HCT116 (cell line): Measurements from ENCODE around the gene STAG3.

ENCODE experiments used
- ELF1 ChIP-seq: IDR thresholded peaks from 2 replicates; pipeline ENCODE4 v1.6.1; 2012; ENCODE audit warnings: low read depth, borderline replicate concordance
- FOSL1 ChIP-seq: IDR thresholded peaks from 2 replicates; pipeline ENCODE4 v1.6.1; 2012; ENCODE audit warnings: low read depth
- POLR2AphosphoS5 ChIP-seq: IDR thresholded peaks from 2 replicates; pipeline ENCODE4 v1.6.1; 2011; ENCODE audit warnings: mild to moderate bottlenecking, low read depth, low read length, moderate library complexity
- SP1 ChIP-seq: IDR thresholded peaks from 2 replicates; pipeline ENCODE4 v1.6.1; 2012; ENCODE audit warnings: low read depth
- YY1 ChIP-seq: IDR thresholded peaks from 2 replicates; pipeline ENCODE4 v1.6.1; 2011; ENCODE audit warnings: low read length, low read depth, moderate library complexity, mild to moderate bottlenecking; ENCODE audit not compliant: insufficient replicate concordance; ENCODE audit errors: extremely low read depth
- ZNF274 ChIP-seq: fragments of 200-500 bp; sonication (Bioruptor generic); IDR thresholded peaks from 2 replicates; pipeline ENCODE4 v1.6.1; 2014; ENCODE audit warnings: mild to moderate bottlenecking, low read depth, low read length, inconsistent platforms
- TF ChIP-seq, protein P1 (sequence below), 3 experiments: fragments of 200-600 bp in 1 of 3; sonication (generic) in 1 of 3; IDR thresholded peaks in 2 of 3; conservative IDR thresholded peaks in 1 of 3; 2 replicates each; pipeline ENCODE4 v1.5.1; 2012 to 2017; ENCODE audit warnings: low read depth in 2 of 3, low read length in 2 of 3, antibody characterized with exemption in 1 of 3, borderline replicate concordance in 1 of 3, control low read depth in 1 of 3, mild to moderate bottlenecking in 1 of 3, mixed read lengths in 1 of 3, mixed run types in 1 of 3, moderate library complexity in 1 of 3; ENCODE audit not compliant: insufficient read depth in 1 of 3
- TF ChIP-seq, protein P2 (sequence below): IDR thresholded peaks from 2 replicates; pipeline ENCODE4 v1.6.1; 2012; ENCODE audit warnings: low read depth

DNA sequence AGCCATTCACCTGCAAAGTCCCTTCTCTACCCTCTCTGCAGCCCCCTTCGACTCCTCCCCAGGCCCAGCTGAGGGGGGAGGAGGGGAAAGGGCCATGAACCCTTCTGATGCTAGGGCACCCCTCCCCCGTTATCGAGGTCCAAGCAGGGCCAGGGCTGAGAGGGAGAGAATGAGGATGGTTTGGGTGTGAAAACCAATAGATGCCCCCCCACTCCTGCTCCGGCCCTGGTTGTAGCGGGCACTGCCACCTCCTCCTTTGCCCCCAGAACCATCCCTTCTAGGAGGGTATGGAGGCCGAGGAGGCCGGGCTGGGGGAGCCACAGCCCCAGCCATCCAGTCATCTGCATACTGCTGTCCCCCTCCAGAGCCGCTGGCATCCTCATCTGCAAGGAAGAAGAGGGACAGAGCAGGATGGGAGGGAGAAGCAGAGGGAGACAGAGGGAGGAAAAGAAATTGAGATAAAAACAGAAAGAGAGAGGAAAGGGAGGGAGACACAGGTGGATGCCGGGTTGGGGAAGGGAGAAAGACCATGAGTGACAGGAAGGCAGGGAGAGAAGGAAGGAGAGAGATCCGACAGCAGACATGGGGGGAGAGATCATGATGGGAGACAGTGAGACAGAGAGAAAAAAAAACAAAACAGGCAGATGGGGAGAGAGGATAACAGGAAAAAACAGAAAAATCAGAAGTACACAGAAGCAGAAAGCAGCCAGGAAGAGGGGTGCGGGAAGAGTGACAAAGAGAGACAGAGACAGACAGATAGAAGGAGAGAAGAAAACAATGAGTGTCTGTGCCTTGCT is 7.4 kb upstream of the STAG3 start:
- TF ChIP-seq, protein P1, sequence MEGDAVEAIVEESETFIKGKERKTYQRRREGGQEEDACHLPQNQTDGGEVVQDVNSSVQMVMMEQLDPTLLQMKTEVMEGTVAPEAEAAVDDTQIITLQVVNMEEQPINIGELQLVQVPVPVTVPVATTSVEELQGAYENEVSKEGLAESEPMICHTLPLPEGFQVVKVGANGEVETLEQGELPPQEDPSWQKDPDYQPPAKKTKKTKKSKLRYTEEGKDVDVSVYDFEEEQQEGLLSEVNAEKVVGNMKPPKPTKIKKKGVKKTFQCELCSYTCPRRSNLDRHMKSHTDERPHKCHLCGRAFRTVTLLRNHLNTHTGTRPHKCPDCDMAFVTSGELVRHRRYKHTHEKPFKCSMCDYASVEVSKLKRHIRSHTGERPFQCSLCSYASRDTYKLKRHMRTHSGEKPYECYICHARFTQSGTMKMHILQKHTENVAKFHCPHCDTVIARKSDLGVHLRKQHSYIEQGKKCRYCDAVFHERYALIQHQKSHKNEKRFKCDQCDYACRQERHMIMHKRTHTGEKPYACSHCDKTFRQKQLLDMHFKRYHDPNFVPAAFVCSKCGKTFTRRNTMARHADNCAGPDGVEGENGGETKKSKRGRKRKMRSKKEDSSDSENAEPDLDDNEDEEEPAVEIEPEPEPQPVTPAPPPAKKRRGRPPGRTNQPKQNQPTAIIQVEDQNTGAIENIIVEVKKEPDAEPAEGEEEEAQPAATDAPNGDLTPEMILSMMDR (IDR thresholded peaks at IDR 0.05 in 2 of 3, conservative IDR thresholded peaks at IDR 0.05 in 1 of 3; ENCODE audit: borderline replicate concordance in 1 of 3, insufficient read depth in 1 of 3, low read depth in 2 of 3, low read length in 2 of 3), result no peak
- TF ChIP-seq SP1 (no peak), FOSL1 (no peak), POLR2AphosphoS5 (no peak), ELF1 (no peak), ZNF274 (no peak), YY1 (no peak)
- TF ChIP-seq, protein P2, sequence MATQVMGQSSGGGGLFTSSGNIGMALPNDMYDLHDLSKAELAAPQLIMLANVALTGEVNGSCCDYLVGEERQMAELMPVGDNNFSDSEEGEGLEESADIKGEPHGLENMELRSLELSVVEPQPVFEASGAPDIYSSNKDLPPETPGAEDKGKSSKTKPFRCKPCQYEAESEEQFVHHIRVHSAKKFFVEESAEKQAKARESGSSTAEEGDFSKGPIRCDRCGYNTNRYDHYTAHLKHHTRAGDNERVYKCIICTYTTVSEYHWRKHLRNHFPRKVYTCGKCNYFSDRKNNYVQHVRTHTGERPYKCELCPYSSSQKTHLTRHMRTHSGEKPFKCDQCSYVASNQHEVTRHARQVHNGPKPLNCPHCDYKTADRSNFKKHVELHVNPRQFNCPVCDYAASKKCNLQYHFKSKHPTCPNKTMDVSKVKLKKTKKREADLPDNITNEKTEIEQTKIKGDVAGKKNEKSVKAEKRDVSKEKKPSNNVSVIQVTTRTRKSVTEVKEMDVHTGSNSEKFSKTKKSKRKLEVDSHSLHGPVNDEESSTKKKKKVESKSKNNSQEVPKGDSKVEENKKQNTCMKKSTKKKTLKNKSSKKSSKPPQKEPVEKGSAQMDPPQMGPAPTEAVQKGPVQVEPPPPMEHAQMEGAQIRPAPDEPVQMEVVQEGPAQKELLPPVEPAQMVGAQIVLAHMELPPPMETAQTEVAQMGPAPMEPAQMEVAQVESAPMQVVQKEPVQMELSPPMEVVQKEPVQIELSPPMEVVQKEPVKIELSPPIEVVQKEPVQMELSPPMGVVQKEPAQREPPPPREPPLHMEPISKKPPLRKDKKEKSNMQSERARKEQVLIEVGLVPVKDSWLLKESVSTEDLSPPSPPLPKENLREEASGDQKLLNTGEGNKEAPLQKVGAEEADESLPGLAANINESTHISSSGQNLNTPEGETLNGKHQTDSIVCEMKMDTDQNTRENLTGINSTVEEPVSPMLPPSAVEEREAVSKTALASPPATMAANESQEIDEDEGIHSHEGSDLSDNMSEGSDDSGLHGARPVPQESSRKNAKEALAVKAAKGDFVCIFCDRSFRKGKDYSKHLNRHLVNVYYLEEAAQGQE, result no peak
